HepG2 (cell line): ENCODE data around the gene EFNB1. TPM values are rescaled to one million over a fixed set of nuclear protein-coding genes. Genes with fewer than 3 reads are reported as not detected.

Source experiments
- ATAC-seq: fragments of 200-7000 bp; cut with Tn5 transposase; 3 replicates; pipeline ENCODE4 v1.9.1; 2020; ENCODE audit warnings: mild to moderate bottlenecking, moderate library complexity
- BruUV-seq: library from RNA; stranded (reverse); fragments of 400-500 nt; replicated peaks from 2 replicates; lab custom pipeline; 2021; lab: Mats Ljungman, UMichigan
- CTCF ChIA-PET: fragments of 300-600 bp; formaldehyde crosslinking; extraction: SDS; loops from one replicate; lab custom pipeline; 2021; ENCODE audit warnings: low total read pairs, inconsistent platforms, low intra/inter-chr PET ratio; lab: Yijun Ruan, JAX
- POLR2A ChIA-PET: fragments of 350-600 bp; sonication (Branson Sonifier 250); formaldehyde crosslinking; loops from one replicate; lab custom pipeline; 2020; ENCODE audit warnings: antibody characterized with exemption, inconsistent platforms; lab: Yijun Ruan, JAX
- DNase-seq: peaks from one replicate; pipeline ENCODE4 v3.0.0-alpha.2; 2015; ENCODE audit warnings: low spot score
- FAIRE-seq: peaks from 3 replicates; lab custom pipeline; 2011; peaks lifted over from hg19 to GRCh38; lab: Jason Lieb, UNC
- H2AFZ ChIP-seq: one replicate; pipeline ENCODE4 v1.6.1; 2011; ENCODE audit warnings: low read length, inconsistent platforms
- H3K27ac ChIP-seq: fragments of 300-600 bp; 3 replicates; pipeline ENCODE4 v1.8.0; 2011; ENCODE audit warnings: mixed run types, mild to moderate bottlenecking, mixed read lengths, low read length, inconsistent platforms; ENCODE audit not compliant: insufficient read depth; ENCODE audit errors: extremely low read length
- H3K27me3 ChIP-seq, 2 experiments: fragments of 200-600 bp in 1 of 2; 2 replicates in 1 of 2; 3 replicates in 1 of 2; pipeline versions ENCODE4 v1.6.0 to v1.8.0; 2011; ENCODE audit warnings: low read length in 2 of 2, mild to moderate bottlenecking in 2 of 2, moderate library complexity in 2 of 2, inconsistent platforms in 1 of 2; ENCODE audit not compliant: insufficient read depth in 2 of 2, control insufficient read depth in 1 of 2
- H3K36me3 ChIP-seq, 2 experiments: fragments of 200-600 bp in 1 of 2; replicated peaks in 1 of 2; 2 replicates in 1 of 2; 3 replicates in 1 of 2; pipeline versions ENCODE4 v1.5.1 to v1.8.0; 2011; ENCODE audit warnings: low read length in 2 of 2, inconsistent platforms in 1 of 2; ENCODE audit not compliant: insufficient read depth in 2 of 2, control insufficient read depth in 1 of 2
- H3K4me1 ChIP-seq: 2 replicates; pipeline ENCODE4 v1.5.1; 2012; ENCODE audit warnings: low read length, inconsistent platforms; ENCODE audit not compliant: insufficient read depth
- H3K4me2 ChIP-seq: 2 replicates; pipeline ENCODE4 v1.6.0; 2011; ENCODE audit warnings: low read depth, low read length, inconsistent platforms
- H3K4me3 ChIP-seq, 3 experiments: fragments of 200-600 bp in 1 of 3; sonication (generic), shearing (Covaris generic) in 1 of 3; replicated peaks in 1 of 3; 2 replicates each; pipeline ENCODE4 v1.5.1; 2011 to 2016; ENCODE audit warnings: low read length in 3 of 3, inconsistent platforms in 2 of 3, low read depth in 2 of 3, mild to moderate bottlenecking in 2 of 3, control low read depth in 1 of 3, mixed read lengths in 1 of 3; ENCODE audit not compliant: insufficient read depth in 1 of 3
- H3K79me2 ChIP-seq: one replicate; pipeline ENCODE4 v1.6.1; 2011; ENCODE audit warnings: low read length, inconsistent platforms; ENCODE audit not compliant: insufficient read depth
- H3K9ac ChIP-seq: 2 replicates; pipeline ENCODE4 v1.6.0; 2011; ENCODE audit warnings: mild to moderate bottlenecking, low read depth, low read length, inconsistent platforms; ENCODE audit not compliant: insufficient read depth
- H3K9me3 ChIP-seq: 2 replicates; pipeline ENCODE4 v1.5.1; 2012; ENCODE audit warnings: mild to moderate bottlenecking, low read length
- H4K20me1 ChIP-seq: 2 replicates; pipeline ENCODE4 v1.6.0; 2011; ENCODE audit warnings: inconsistent platforms, mild to moderate bottlenecking, low read length, moderate library complexity; ENCODE audit not compliant: insufficient read depth
- ARNT2 ChIP-seq: sonication (generic); formaldehyde crosslinking; IDR thresholded peaks from 2 replicates; pipeline ENCODE4 v1.8.0; 2022; ENCODE audit warnings: mild to moderate bottlenecking, low read depth, missing genetic modification reagents, moderate library complexity
- HMG20B ChIP-seq: conservative IDR thresholded peaks from 2 replicates; pipeline ENCODE4 v1.6.1; 2016; ENCODE audit warnings: missing genetic modification reagents, missing compliant biosample characterization
- KDM1A ChIP-seq: IDR thresholded peaks from 2 replicates; pipeline ENCODE4 v1.6.1; 2016; ENCODE audit warnings: missing compliant biosample characterization
- MBD4 ChIP-seq: IDR thresholded peaks from 2 replicates; pipeline ENCODE4 v1.6.1; 2012; ENCODE audit warnings: low read length, inconsistent platforms, borderline replicate concordance
- NR2F2 ChIP-seq: IDR thresholded peaks from 2 replicates; pipeline ENCODE4 v1.6.1; 2012; ENCODE audit warnings: low read depth, inconsistent platforms, borderline replicate concordance
- PBX3 ChIP-seq: sonication (generic); formaldehyde crosslinking; IDR thresholded peaks from 2 replicates; pipeline ENCODE4 v1.8.1; 2023; ENCODE audit warnings: missing genetic modification reagents, inconsistent platforms, borderline replicate concordance
- SKIL ChIP-seq: sonication (generic); formaldehyde crosslinking; IDR thresholded peaks from 2 replicates; pipeline ENCODE4 v1.8.0; 2022; ENCODE audit warnings: missing genetic modification reagents, mild to moderate bottlenecking, moderate library complexity, borderline replicate concordance
- ZBTB49 ChIP-seq: sonication (generic); formaldehyde crosslinking; IDR thresholded peaks from 2 replicates; pipeline ENCODE4 v1.4.0; 2020; ENCODE audit warnings: missing genetic modification reagents, borderline replicate concordance
- ZFP1 ChIP-seq: IDR thresholded peaks from 2 replicates; pipeline ENCODE4 v1.6.1; 2016
- ZNF607 ChIP-seq: sonication (generic); formaldehyde crosslinking; IDR thresholded peaks from 2 replicates; pipeline ENCODE4 v1.5.1; 2020; ENCODE audit warnings: missing genetic modification reagents, mild to moderate bottlenecking, borderline replicate concordance
- ZXDC ChIP-seq: sonication (generic); formaldehyde crosslinking; IDR thresholded peaks from 2 replicates; pipeline ENCODE4 v1.5.0; 2020; ENCODE audit warnings: mild to moderate bottlenecking, missing genetic modification reagents
- WGBS: methylation state at CpG from one replicate; pipeline ENCODE4 v1.1.6; 2017; ENCODE audit warnings: low lambda C conversion rate; 5-methylcytosine and 5-hydroxymethylcytosine counted together
- in situ Hi-C: cut with HindIII; loops from 2 replicates; pipeline ENCODE4 v1.10.0; 2017; ENCODE audit warnings: low pct_unique_long_range_greater_than_20kb; ENCODE audit not compliant: extremely low pct_ligation_motif_present
- intact Hi-C: fragments of 100-400 bp; cut with micrococcal nuclease; formaldehyde crosslinking; loops from one replicate; pipeline ENCODE4 v1.10.0; 2022; ENCODE audit not compliant: unreplicated experiment
- polyA plus RNA-seq, 8 experiments: library from polyadenylated mRNA; depleted of rRNA in 3 of 8; stranded (reverse) in 7 of 8; unstranded in 1 of 8; fragments of >200 nt; fragmentation: Illumina TruSeq in 4 of 8; extraction: Trizol in 4 of 8; gene quantifications; 2 replicates each; pipeline versions ENCODE4 v1.2.1 to v1.2.3, GENCODE V29; 2011 to 2016; ENCODE audit warnings: low read depth in 4 of 8, missing spikeins in 1 of 8, mixed read lengths in 1 of 8; ENCODE audit not compliant: insufficient read depth in 1 of 8
- total RNA-seq, 5 experiments: library from RNA; depleted of rRNA; stranded (reverse); fragments of >200 nt; fragmentation: Illumina TruSeq; extraction: Trizol; gene quantifications; 2 replicates each; pipeline ENCODE4 v1.2.3, GENCODE V29; 2016; ENCODE audit warnings: low read depth in 1 of 5

EFNB1 gene
- total and polyA plus RNA-seq, 2 of the 13 experiments (the other 11 are each of a cell fraction or from before 2014, with no cell fraction given), result 4.0 to 4.1 TPM

GRCh38 chrX:68865926-68866325 is 37.1 kb downstream of the EFNB1 start (continued):
- TF ChIP-seq ZXDC (CRISPR knock-in tag), result no peak
- no peak for TF ChIP-seq ARNT2
- TF ChIP-seq, all 625 proteins: peak for 0

GRCh38 chrX:68867458-68868112 is 38.8 kb downstream of the EFNB1 start:
- intact Hi-C loops, result no loop called here
- Histone ChIP-seq H3K79me2 (no peaks in the 10 kb centered on the region), H3K9ac (no peak overlapping the region), H3K36me3 (no peaks in the 10 kb centered on the region), H3K4me1 (peaks cover 17% of the 10 kb centered on the region), H3K27me3 (no peaks in the 10 kb centered on the region), H4K20me1 (no peaks in the 10 kb centered on the region), H3K4me2 (no peak overlapping the region), H3K4me3 (no peak overlapping the region), H3K27ac (no peak overlapping the region), H2AFZ (no peak overlapping the region), H3K9me3 (no peaks in the 10 kb centered on the region)
- in situ Hi-C loops, result no loop called here
- 6% methylated on average over 10 of the region's 14 CpGs for WGBS
- BruUV-seq, result no TSS peak
- DNase-seq (no peak), ATAC-seq (no peak), FAIRE-seq (no peak)
- ChIA-PET POLR2A (no interaction called here), CTCF (no interaction called here)
- no peak for TF ChIP-seq SKIL (CRISPR knock-in tag)
- no peak for TF ChIP-seq NR2F2
- TF ChIP-seq ZFP1, result no peak
- TF ChIP-seq HMG20B (CRISPR knock-in tag), result no peak
- no peak for TF ChIP-seq PBX3 (CRISPR knock-in tag)
- TF ChIP-seq MBD4, result no peak
- TF ChIP-seq KDM1A (CRISPR knock-in tag), result no peak
- no peak for TF ChIP-seq ZBTB49
- TF ChIP-seq ZNF607 (CRISPR knock-in tag), result no peak
